IMR-90 (cell line): ENCODE results near the gene MYLK4. TPM values are rescaled to one million over a fixed set of nuclear protein-coding genes. Genes with fewer than 3 reads are reported as not detected.

ENCODE experiments used
- ATAC-seq: fragments of 200-7000 bp; cut with Tn5 transposase; 2 replicates; pipeline ENCODE4 v1.9.1; 2020; ENCODE audit warnings: low read depth, mild to moderate bottlenecking, moderate library complexity
- BruUV-seq: library from RNA; stranded (reverse); fragments of 400-500 nt; replicated peaks from 2 replicates; lab custom pipeline; 2021; lab: Mats Ljungman, UMichigan
- CTCF ChIA-PET: fragments of 300-600 bp; formaldehyde crosslinking; extraction: SDS; loops from one replicate; lab custom pipeline; 2021; ENCODE audit warnings: antibody characterized with exemption; lab: Yijun Ruan, JAX
- POLR2A ChIA-PET: fragments of 300-600 bp; sonication (Branson Sonifier 250); formaldehyde crosslinking; loops from one replicate; lab custom pipeline; 2022; ENCODE audit warnings: antibody characterized with exemption; ENCODE audit not compliant: unreplicated experiment; lab: Charles Lee
- DNase-seq: peaks from one replicate; pipeline ENCODE4 v3.0.0; 2013
- H2AFZ ChIP-seq: replicated peaks from 2 replicates; pipeline ENCODE3; 2013; ENCODE audit warnings: low read length, mild to moderate bottlenecking; ENCODE audit not compliant: poor library complexity
- H2AK5ac ChIP-seq: 2 replicates; pipeline ENCODE4 v1.6.1; 2013; ENCODE audit warnings: low read depth, low read length, inconsistent platforms
- H2AK9ac ChIP-seq: replicated peaks from 2 replicates; pipeline ENCODE3; 2013; ENCODE audit warnings: mild to moderate bottlenecking, low read depth, low read length, moderate library complexity; ENCODE audit not compliant: poor library complexity
- H2BK120ac ChIP-seq: 2 replicates; pipeline ENCODE4 v1.6.1; 2013; ENCODE audit warnings: low read depth, low read length, inconsistent platforms
- H2BK15ac ChIP-seq: 3 replicates; pipeline ENCODE4 v1.6.1; 2013; ENCODE audit warnings: low read depth, low read length, inconsistent platforms
- H2BK20ac ChIP-seq: 2 replicates; pipeline ENCODE4 v1.6.1; 2013; ENCODE audit warnings: low read depth, mild to moderate bottlenecking, inconsistent platforms, low read length, moderate library complexity
- H2BK5ac ChIP-seq: 2 replicates; pipeline ENCODE4 v1.6.1; 2013; ENCODE audit warnings: mild to moderate bottlenecking, low read depth, low read length, inconsistent platforms; ENCODE audit not compliant: poor library complexity, severe bottlenecking
- H3K14ac ChIP-seq: replicated peaks from 2 replicates; pipeline ENCODE4 v1.6.1; 2013; ENCODE audit warnings: low read depth, low read length, inconsistent platforms
- H3K18ac ChIP-seq: 2 replicates; pipeline ENCODE4 v1.6.1; 2013; ENCODE audit warnings: low read depth, low read length, control low read depth
- H3K23ac ChIP-seq: 2 replicates; pipeline ENCODE4 v1.6.1; 2013; ENCODE audit warnings: low read depth, low read length, inconsistent platforms
- H3K27ac ChIP-seq: 2 replicates; pipeline ENCODE4 v1.5.1; 2013; ENCODE audit warnings: mild to moderate bottlenecking, control low read depth, low read length; ENCODE audit not compliant: insufficient read depth
- H3K27me3 ChIP-seq: 2 replicates; pipeline ENCODE4 v1.6.1; 2013; ENCODE audit warnings: low read length; ENCODE audit not compliant: control insufficient read depth, insufficient read depth
- H3K36me3 ChIP-seq: 2 replicates; pipeline ENCODE4 v1.6.1; 2013; ENCODE audit warnings: low read length, mixed read lengths; ENCODE audit not compliant: control insufficient read depth, insufficient read depth
- H3K4ac ChIP-seq: 2 replicates; pipeline ENCODE4 v1.6.1; 2013; ENCODE audit warnings: low read depth, low read length, inconsistent platforms
- H3K4me1 ChIP-seq: 2 replicates; pipeline ENCODE4 v1.6.1; 2013; ENCODE audit warnings: low read length, mixed read lengths; ENCODE audit not compliant: control insufficient read depth, insufficient read depth
- H3K4me2 ChIP-seq: 2 replicates; pipeline ENCODE4 v1.6.1; 2013; ENCODE audit warnings: low read depth, mild to moderate bottlenecking, control low read depth, low read length, moderate library complexity
- H3K4me3 ChIP-seq: 2 replicates; pipeline ENCODE4 v1.5.1; 2013; ENCODE audit warnings: low read depth, mild to moderate bottlenecking, control low read depth, low read length, moderate library complexity; ENCODE audit not compliant: insufficient read depth
- H3K56ac ChIP-seq: 2 replicates; pipeline ENCODE4 v1.6.1; 2013; ENCODE audit warnings: low read length, inconsistent platforms; ENCODE audit not compliant: insufficient read depth; ENCODE audit errors: extremely low read depth
- H3K79me1 ChIP-seq, 2 experiments: 2 replicates each; pipeline ENCODE4 v1.6.1; 2013; ENCODE audit warnings: low read length in 2 of 2, inconsistent platforms in 1 of 2, low read depth in 1 of 2
- H3K9ac ChIP-seq: 2 replicates; pipeline ENCODE4 v1.6.1; 2013; ENCODE audit warnings: low read depth, low read length, control low read depth
- H3K9me1 ChIP-seq: 2 replicates; pipeline ENCODE4 v1.6.1; 2013; ENCODE audit warnings: low read length, inconsistent platforms; ENCODE audit not compliant: insufficient read depth
- H3K9me3 ChIP-seq: 2 replicates; pipeline ENCODE4 v1.6.1; 2013; ENCODE audit warnings: low read length; ENCODE audit not compliant: control insufficient read depth, insufficient read depth
- H4K20me1 ChIP-seq: 2 replicates; pipeline ENCODE4 v1.6.1; 2013; ENCODE audit warnings: low read length, inconsistent platforms; ENCODE audit not compliant: insufficient read depth
- H4K5ac ChIP-seq: 2 replicates; pipeline ENCODE4 v1.6.1; 2013; ENCODE audit warnings: mild to moderate bottlenecking, low read depth, low read length, control low read depth
- H4K8ac ChIP-seq, 2 experiments: 2 replicates each; pipeline ENCODE4 v1.6.1; 2013; ENCODE audit warnings: low read depth in 2 of 2, low read length in 2 of 2, control low read depth in 1 of 2, inconsistent platforms in 1 of 2
- H4K91ac ChIP-seq: 2 replicates; pipeline ENCODE4 v1.6.1; 2013; ENCODE audit warnings: low read depth, low read length, inconsistent platforms; ENCODE audit not compliant: insufficient read depth
- WGBS, 2 experiments: methylation state at CpG; one replicate each; pipeline versions ENCODE4 v1.1.5 to v1.1.7; 2013; ENCODE audit warnings: missing lambda C conversion rate in 2 of 2; ENCODE audit not compliant: insufficient read length in 1 of 2; ENCODE audit errors: extremely low coverage in 2 of 2; 5-methylcytosine and 5-hydroxymethylcytosine counted together
- dilution Hi-C: fragments of 300-500 bp; cut with HindIII; formaldehyde crosslinking; loops from one replicate; pipeline ENCODE4 v1.14.3; 2018; ENCODE audit warnings: low sequenced_read_pairs; ENCODE audit not compliant: unreplicated experiment
- in situ Hi-C: fragments of 300-500 bp; cut with MboI; formaldehyde crosslinking; loops from 3 replicates; pipeline ENCODE4 v1.14.3; 2019; ENCODE audit warnings: low sequenced_read_pairs, inconsistent platforms, mixed read lengths
- intact Hi-C: fragments of 100-400 bp; cut with micrococcal nuclease; formaldehyde crosslinking; loops from 2 replicates; pipeline ENCODE4 v1.10.0; 2022
- polyA plus RNA-seq, 3 experiments: library from polyadenylated mRNA; depleted of rRNA; stranded (reverse); fragments of >200 nt; gene quantifications; 2 replicates each; pipeline ENCODE4 v1.2.3, GENCODE V29; 2012; ENCODE audit warnings: low replicate concordance in 1 of 3
- total RNA-seq: library from RNA; depleted of rRNA; stranded (reverse); fragments of >200 nt; gene quantifications from 2 replicates; pipeline ENCODE4 v1.2.3, GENCODE V29; 2012
- TF ChIP-seq, protein P1 (sequence below): fragments of 150-350 bp; IDR thresholded peaks from 2 replicates; pipeline ENCODE4 v1.6.1; 2016; ENCODE audit warnings: low read depth, mild to moderate bottlenecking, low read length, moderate library complexity, borderline replicate concordance

Gene MYLK4
- total and polyA plus RNA-seq, 2 of the 4 experiments (the other 2 are of a cell fraction): under 0.01 to 0.07 TPM

DNA sequence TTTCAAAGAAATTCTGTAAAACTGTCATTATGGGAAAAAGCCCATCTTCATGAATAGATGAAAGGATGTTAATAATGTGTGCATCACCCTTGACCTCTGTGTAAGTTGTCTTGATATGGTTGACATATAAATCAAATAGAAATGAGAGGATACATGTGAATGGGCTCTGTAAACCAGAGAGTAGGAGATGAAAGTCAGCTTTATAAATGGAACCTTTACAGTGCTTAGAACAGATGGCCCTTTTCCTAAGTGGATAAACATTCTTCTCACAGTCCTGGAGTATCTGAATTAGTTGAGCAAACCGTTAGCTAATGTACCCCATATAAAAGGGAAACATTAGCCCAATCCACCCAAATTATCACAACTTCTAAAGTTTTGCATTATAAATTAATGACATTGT, 57.5 kb downstream of the MYLK4 start:
- Histone ChIP-seq H3K9me3 (no peaks in the 10 kb centered on the region), H3K14ac (no peak overlapping the region), H2AK5ac (no peak overlapping the region), H3K4me1 (peaks cover 2% of the 10 kb centered on the region; the same call in 1 of the 2 replicates), H2BK15ac (no peak overlapping the region), H3K27ac (no peak overlapping the region), H3K56ac (no peak overlapping the region), H3K79me1 (no peaks in the 10 kb centered on the region), H3K23ac (no peak overlapping the region), H3K4ac (no peak overlapping the region), H4K5ac (no peak overlapping the region), H2AFZ (no peak overlapping the region), H3K4me2 (no peak overlapping the region), H4K91ac (no peak overlapping the region), H2BK20ac (no peak overlapping the region), H4K20me1 (no peaks in the 10 kb centered on the region), H3K36me3 (no peaks in the 10 kb centered on the region), H2BK120ac (no peak overlapping the region), H2AK9ac (no peak overlapping the region), H2BK5ac (no peak overlapping the region), H3K27me3 (peaks cover 12% of the 10 kb centered on the region), H3K9ac (no peak overlapping the region), H3K4me3 (no peak overlapping the region), H3K18ac (no peak overlapping the region), H3K9me1 (no peaks in the 10 kb centered on the region), H4K8ac (no peak overlapping the region)
- intact Hi-C loops: loop anchor here (10.0 kb wide), 1 partner anchor 338 kb away; no protein-coding TSS in a partner anchor
- TF ChIP-seq, protein P1, sequence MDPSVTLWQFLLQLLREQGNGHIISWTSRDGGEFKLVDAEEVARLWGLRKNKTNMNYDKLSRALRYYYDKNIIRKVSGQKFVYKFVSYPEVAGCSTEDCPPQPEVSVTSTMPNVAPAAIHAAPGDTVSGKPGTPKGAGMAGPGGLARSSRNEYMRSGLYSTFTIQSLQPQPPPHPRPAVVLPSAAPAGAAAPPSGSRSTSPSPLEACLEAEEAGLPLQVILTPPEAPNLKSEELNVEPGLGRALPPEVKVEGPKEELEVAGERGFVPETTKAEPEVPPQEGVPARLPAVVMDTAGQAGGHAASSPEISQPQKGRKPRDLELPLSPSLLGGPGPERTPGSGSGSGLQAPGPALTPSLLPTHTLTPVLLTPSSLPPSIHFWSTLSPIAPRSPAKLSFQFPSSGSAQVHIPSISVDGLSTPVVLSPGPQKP: no peak
- ATAC-seq (no peak), DNase-seq (no peak)
- BruUV-seq: no TSS peak
- WGBS, 2 experiments: no CpG with 5 or more reads among the region's 1 CpG
- in situ Hi-C loops: no loop called here
- dilution Hi-C loops: no loop called here
- ChIA-PET POLR2A (no interaction called here), CTCF (interaction anchor here (1.0 kb wide), 1 partner anchor 59 kb away, joined by 3 read pairs; no protein-coding TSS in a partner anchor)
